ENCODE data around the gene C12orf57. TPM values are rescaled to one million over a fixed set of nuclear protein-coding genes. Genes with fewer than 3 reads are reported as not detected.

The C12orf57 gene
- total and polyA plus RNA-seq, 2 donors (not counting 1 experiment from before 2014, with no cell fraction given), result 107 to 220 TPM

DNA sequence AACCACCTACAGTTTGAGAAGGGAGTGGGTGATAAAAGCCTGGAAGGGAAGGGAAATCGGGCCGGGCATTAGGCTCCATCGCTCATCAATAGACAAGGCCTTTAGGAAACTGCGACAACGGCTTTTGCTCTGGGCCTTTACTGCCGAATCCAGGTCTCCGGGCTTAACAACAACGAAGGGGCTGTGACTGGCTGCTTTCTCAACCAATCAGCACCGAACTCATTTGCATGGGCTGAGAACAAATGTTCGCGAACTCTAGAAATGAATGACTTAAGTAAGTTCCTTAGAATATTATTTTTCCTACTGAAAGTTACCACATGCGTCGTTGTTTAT is 467 bp upstream of the C12orf57 start:
- Histone ChIP-seq H2AFZ (ENCODE audit: low read length) (no peak overlapping the region), H3K4me3 (replicated peaks in 1 of 4; ENCODE audit: control extremely low read depth in 1 of 4, insufficient read depth in 1 of 4, low read depth in 3 of 4, low read length in 4 of 4) (peak overlapping the region in 3 of 4 experiments; percentile 65 to 75 (median 75)), H3K4me2 (ENCODE audit: extremely low read depth, insufficient read depth, low read length) (peak overlapping the region; percentile 54), H4K20me1 (ENCODE audit: control insufficient read depth, extremely low read depth, insufficient read depth, low read length) (no peaks in the 10 kb centered on the region), H3K36me3 (ENCODE audit: control insufficient read depth, insufficient read depth, low read length) (peaks cover 28% of the 10 kb centered on the region), H3K9ac (ENCODE audit: insufficient read depth, low read length) (peak overlapping the region; percentile 43), H3K79me2 (ENCODE audit: control insufficient read depth, insufficient read depth, low read length) (peaks cover 2% of the 10 kb centered on the region), H3K27ac (ENCODE audit: insufficient read depth, low read length) (peak overlapping the region; percentile 94), H3K9me3 (ENCODE audit: control insufficient read depth, insufficient read depth, low read depth, low read length) (no peaks in the 10 kb centered on the region), H3K27me3 (ENCODE audit: control insufficient read depth, insufficient read depth, low read length) (no peaks in the 10 kb centered on the region), H3K4me1 (ENCODE audit: control insufficient read depth, extremely low read depth, insufficient read depth, low read length) (peaks cover 16% of the 10 kb centered on the region)
- no peak for TF ChIP-seq EZH2 (IDR thresholded peaks at IDR 0.05; ENCODE audit: low read length, missing control alignments)
- TF ChIP-seq, protein P1, sequence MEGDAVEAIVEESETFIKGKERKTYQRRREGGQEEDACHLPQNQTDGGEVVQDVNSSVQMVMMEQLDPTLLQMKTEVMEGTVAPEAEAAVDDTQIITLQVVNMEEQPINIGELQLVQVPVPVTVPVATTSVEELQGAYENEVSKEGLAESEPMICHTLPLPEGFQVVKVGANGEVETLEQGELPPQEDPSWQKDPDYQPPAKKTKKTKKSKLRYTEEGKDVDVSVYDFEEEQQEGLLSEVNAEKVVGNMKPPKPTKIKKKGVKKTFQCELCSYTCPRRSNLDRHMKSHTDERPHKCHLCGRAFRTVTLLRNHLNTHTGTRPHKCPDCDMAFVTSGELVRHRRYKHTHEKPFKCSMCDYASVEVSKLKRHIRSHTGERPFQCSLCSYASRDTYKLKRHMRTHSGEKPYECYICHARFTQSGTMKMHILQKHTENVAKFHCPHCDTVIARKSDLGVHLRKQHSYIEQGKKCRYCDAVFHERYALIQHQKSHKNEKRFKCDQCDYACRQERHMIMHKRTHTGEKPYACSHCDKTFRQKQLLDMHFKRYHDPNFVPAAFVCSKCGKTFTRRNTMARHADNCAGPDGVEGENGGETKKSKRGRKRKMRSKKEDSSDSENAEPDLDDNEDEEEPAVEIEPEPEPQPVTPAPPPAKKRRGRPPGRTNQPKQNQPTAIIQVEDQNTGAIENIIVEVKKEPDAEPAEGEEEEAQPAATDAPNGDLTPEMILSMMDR (conservative IDR thresholded peaks at IDR 0.05 in 1 of 2, IDR thresholded peaks at IDR 0.05 in 1 of 2; ENCODE audit: low read depth in 1 of 2, low read length in 2 of 2), result no peak
- peak; percentile 95 to 96 for DNase-seq (ENCODE audit: low read depth in 2 of 2)

DNA sequence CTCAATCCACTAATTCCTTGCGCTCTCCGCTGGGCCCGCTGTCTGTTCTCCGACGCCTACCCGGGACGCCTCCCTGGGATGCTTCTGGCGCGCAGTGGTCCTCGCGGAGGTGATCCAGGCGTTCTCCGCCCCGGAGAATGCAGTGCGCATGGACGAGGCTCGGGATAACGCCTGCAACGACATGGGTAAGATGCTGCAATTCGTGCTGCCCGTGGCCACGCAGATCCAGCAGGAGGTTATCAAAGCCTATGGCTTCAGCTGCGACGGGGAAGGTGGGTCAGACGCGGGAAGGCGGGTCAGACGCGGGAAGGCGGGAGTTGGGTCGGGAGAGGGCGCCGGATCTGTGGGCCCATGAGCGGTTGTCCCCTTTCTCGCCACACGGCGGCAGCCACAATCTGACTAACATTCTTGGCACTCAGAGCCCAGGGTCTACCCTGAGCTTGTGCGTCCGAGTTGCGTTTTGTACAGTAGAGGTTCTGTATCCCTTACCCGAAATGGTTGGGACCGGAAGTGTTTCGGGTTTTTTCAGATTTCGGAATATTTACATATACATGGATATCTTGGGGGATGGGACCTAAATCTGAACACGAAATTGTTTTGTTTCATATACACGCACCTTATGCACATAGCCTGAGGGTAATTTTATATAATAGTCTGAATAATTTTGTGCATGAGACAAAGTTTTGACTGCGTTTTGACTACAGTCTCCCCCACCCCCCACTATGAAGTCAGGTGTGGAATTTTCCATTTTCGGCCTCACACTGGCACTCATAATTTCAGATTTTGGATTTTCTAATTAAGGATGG is 762 bp downstream of the C12orf57 start:
- TF ChIP-seq, protein P1 (conservative IDR thresholded peaks at IDR 0.05 in 1 of 2, IDR thresholded peaks at IDR 0.05 in 1 of 2; ENCODE audit: low read depth in 1 of 2, low read length in 2 of 2), result peak; percentile 87 to 88
- no peak for TF ChIP-seq EZH2 (IDR thresholded peaks at IDR 0.05; ENCODE audit: low read length, missing control alignments)
- Histone ChIP-seq H3K9me3 (ENCODE audit: control insufficient read depth, insufficient read depth, low read depth, low read length) (no peaks in the 10 kb centered on the region), H3K4me3 (replicated peaks in 1 of 4; ENCODE audit: control extremely low read depth in 1 of 4, insufficient read depth in 1 of 4, low read depth in 3 of 4, low read length in 4 of 4) (peak overlapping the region; percentile 64 to 75 (median 70)), H2AFZ (ENCODE audit: low read length) (no peak overlapping the region), H3K4me1 (ENCODE audit: control insufficient read depth, extremely low read depth, insufficient read depth, low read length) (peaks cover 15% of the 10 kb centered on the region), H3K79me2 (ENCODE audit: control insufficient read depth, insufficient read depth, low read length) (no peaks in the 10 kb centered on the region), H3K4me2 (ENCODE audit: extremely low read depth, insufficient read depth, low read length) (peak overlapping the region; percentile 95), H3K9ac (ENCODE audit: insufficient read depth, low read length) (peak overlapping the region; percentile 81), H3K36me3 (ENCODE audit: control insufficient read depth, insufficient read depth, low read length) (peaks cover 17% of the 10 kb centered on the region), H3K27ac (ENCODE audit: insufficient read depth, low read length) (peak overlapping the region; percentile 94), H3K27me3 (ENCODE audit: control insufficient read depth, insufficient read depth, low read length) (no peaks in the 10 kb centered on the region), H4K20me1 (ENCODE audit: control insufficient read depth, extremely low read depth, insufficient read depth, low read length) (no peaks in the 10 kb centered on the region)
- peak; percentile 91 to 93 for DNase-seq (ENCODE audit: low read depth in 2 of 2)

- no peaks in the 10 kb centered on the region for H3K79me2 ChIP-seq (ENCODE audit: control insufficient read depth, insufficient read depth, low read length)
- peak overlapping the region; percentile 11 for H3K27ac ChIP-seq (ENCODE audit: insufficient read depth, low read length)
- H3K9me3 ChIP-seq (ENCODE audit: control insufficient read depth, insufficient read depth, low read depth, low read length), result no peaks in the 10 kb centered on the region
- no peaks in the 10 kb centered on the region for H3K27me3 ChIP-seq (ENCODE audit: control insufficient read depth, insufficient read depth, low read length)
- peaks cover 13% of the 10 kb centered on the region for H3K36me3 ChIP-seq (ENCODE audit: control insufficient read depth, insufficient read depth, low read length)
- peaks cover 15% of the 10 kb centered on the region for H3K4me1 ChIP-seq (ENCODE audit: control insufficient read depth, extremely low read depth, insufficient read depth, low read length)
- no peak for TF ChIP-seq EZH2 (IDR thresholded peaks at IDR 0.05; ENCODE audit: low read length, missing control alignments)
- H3K9ac ChIP-seq (ENCODE audit: insufficient read depth, low read length), result no peak overlapping the region
- H3K4me3 ChIP-seq (replicated peaks in 1 of 4; ENCODE audit: control extremely low read depth in 1 of 4, insufficient read depth in 1 of 4, low read depth in 3 of 4, low read length in 4 of 4), result no peak overlapping the region
- H4K20me1 ChIP-seq (ENCODE audit: control insufficient read depth, extremely low read depth, insufficient read depth, low read length), result no peaks in the 10 kb centered on the region
- no peak for DNase-seq (ENCODE audit: low read depth in 2 of 2)
- H3K4me2 ChIP-seq (ENCODE audit: extremely low read depth, insufficient read depth, low read length), result no peak overlapping the region
- no peak overlapping the region for H2AFZ ChIP-seq (ENCODE audit: low read length)
Observed at GRCh38 chr12:6945613-6946012, 1.8 kb downstream of the C12orf57 start.
